Activated CD8-positive, alpha-beta memory T cell treated with anti-CD3 and anti-CD28 coated beads, Interleukin-2, amount 50 U/mL, for 1 hour (primary cell): ENCODE results near the gene PLB1.
A peak's percentile ranks its signal among the peaks of the same experiment; 100 is the strongest.

Experiments
- DNase-seq: peaks from one replicate; pipeline ENCODE4 v3.0.0-alpha.2; 2020; ENCODE audit errors: extremely low read depth

The PLB1 gene

GRCh38 chr2:28589746-28590463 lies 94.0 kb downstream of the PLB1 start:
- DNase-seq = no peak

GRCh38 chr2:28590496-28591301 lies 94.8 kb downstream of the PLB1 start:
- no peak for DNase-seq

GRCh38 chr2:28591711-28592335 lies 96.0 kb downstream of the PLB1 start:
- DNase-seq = no peak

GRCh38 chr2:28592481-28592880 lies 96.6 kb downstream of the PLB1 start:
- DNase-seq = no peak

GRCh38 chr2:28593160-28593755 lies 97.4 kb downstream of the PLB1 start:
- DNase-seq = no peak

GRCh38 chr2:28594000-28594331 lies 98.1 kb downstream of the PLB1 start:
- no peak for DNase-seq

GRCh38 chr2:28594332-28595108 lies 98.7 kb downstream of the PLB1 start:
- DNase-seq = peak; percentile 73

GRCh38 chr2:28595323-28595722 lies 99.5 kb downstream of the PLB1 start:
- DNase-seq = no peak

GRCh38 chr2:28598484-28598883 lies 102.6 kb downstream of the PLB1 start:
- DNase-seq = no peak

GRCh38 chr2:28600181-28600580 lies 104.3 kb downstream of the PLB1 start:
- no peak for DNase-seq

- DNase-seq = no peak
These were observed 105.8 kb downstream of the PLB1 start for GRCh38 chr2:28601616-28602015.

- no peak for DNase-seq
These were observed 106.3 kb downstream of the PLB1 start for GRCh38 chr2:28602136-28602660.

GRCh38 chr2:28602751-28603639 lies 107.1 kb downstream of the PLB1 start:
- DNase-seq = no peak

- no peak for DNase-seq
These were observed 108.0 kb downstream of the PLB1 start for GRCh38 chr2:28603821-28604220.

- no peak for DNase-seq
These were observed 108.5 kb downstream of the PLB1 start for GRCh38 chr2:28604284-28604843.

GRCh38 chr2:28606986-28607441 lies 111.2 kb downstream of the PLB1 start:
- no peak for DNase-seq

- no peak for DNase-seq
These were observed 112.1 kb downstream of the PLB1 start for GRCh38 chr2:28607730-28608499.

GRCh38 chr2:28608500-28609424 lies 112.9 kb downstream of the PLB1 start:
- DNase-seq = no peak
